K562 (cell line): ENCODE results near the gene HMCN2. TPM values are rescaled to one million over a fixed set of nuclear protein-coding genes. Genes with fewer than 3 reads are reported as not detected.

ENCODE experiments used
- ARID2 ChIP-seq: fragments of 450-650 bp; IDR thresholded peaks from 2 replicates; pipeline ENCODE4 v1.6.1; 2017; ENCODE audit warnings: antibody characterized with exemption, mild to moderate bottlenecking
- CBX3 ChIP-seq, 2 experiments: IDR thresholded peaks; 1 replicate in 1 of 2; 2 replicates in 1 of 2; pipeline ENCODE4 v1.6.1; 2012; ENCODE audit warnings: inconsistent platforms in 2 of 2, low read length in 2 of 2, borderline replicate concordance in 1 of 2, control low read depth in 1 of 2
- E2F3 ChIP-seq: fragments of 250-450 bp; sonication (Bioruptor Pico); IDR thresholded peaks from 2 replicates; pipeline ENCODE4 v1.4.0; 2020; ENCODE audit warnings: mild to moderate bottlenecking
- FOXJ3 ChIP-seq: sonication (generic); formaldehyde crosslinking; IDR thresholded peaks from 2 replicates; pipeline ENCODE4 v1.4.0; 2020; ENCODE audit warnings: mild to moderate bottlenecking, missing genetic modification reagents
- HMG20A ChIP-seq: fragments of 450-650 bp; formaldehyde crosslinking; conservative IDR thresholded peaks from 2 replicates; pipeline ENCODE4 v1.4.0; 2020; ENCODE audit warnings: mild to moderate bottlenecking, mixed read lengths
- ILF3 ChIP-seq: fragments of 450-650 bp; IDR thresholded peaks from 2 replicates; pipeline ENCODE4 v1.6.1; 2018; ENCODE audit warnings: antibody characterized with exemption, mild to moderate bottlenecking, moderate library complexity, borderline replicate concordance
- MECOM ChIP-seq: fragments of 250-450 bp; sonication (Bioruptor Pico); IDR thresholded peaks from 2 replicates; pipeline ENCODE4 v1.8.0; 2022; ENCODE audit warnings: inconsistent platforms
- NKRF ChIP-seq: fragments of 450-650 bp; IDR thresholded peaks from 2 replicates; pipeline ENCODE4 v1.6.1; 2016; ENCODE audit warnings: borderline replicate concordance
- RHOXF2B ChIP-seq: fragments of 250-450 bp; sonication (Bioruptor Pico); conservative IDR thresholded peaks from 2 replicates; pipeline ENCODE4 v1.5.1; 2021
- RNF219 ChIP-seq: fragments of 250-450 bp; sonication (Bioruptor Pico); IDR thresholded peaks from 2 replicates; pipeline ENCODE4 v1.5.0; 2022; ENCODE audit warnings: mild to moderate bottlenecking
- SLC30A9 ChIP-seq: fragments of 250-450 bp; sonication (Bioruptor Pico); IDR thresholded peaks from 2 replicates; pipeline ENCODE4 v1.8.0; 2022; ENCODE audit warnings: mild to moderate bottlenecking, moderate library complexity
- SMAD2 ChIP-seq: fragments of 150-350 bp; IDR thresholded peaks from 2 replicates; pipeline ENCODE4 v1.6.1; 2014; ENCODE audit warnings: low read depth, mild to moderate bottlenecking, low read length
- SMAD3 ChIP-seq: fragments of 450-650 bp; formaldehyde crosslinking; conservative IDR thresholded peaks from 2 replicates; pipeline ENCODE4 v1.4.0; 2020; ENCODE audit warnings: mild to moderate bottlenecking
- TEAD1 ChIP-seq, 2 experiments: fragments of 450-650 bp in 1 of 2; sonication (generic) in 1 of 2; formaldehyde crosslinking; IDR thresholded peaks; 2 replicates each; pipeline versions ENCODE4 v1.4.0 to v1.8.0; 2020 to 2022; ENCODE audit warnings: mild to moderate bottlenecking in 2 of 2, missing genetic modification reagents in 1 of 2
- VEZF1 ChIP-seq: fragments of 200-800 bp; sonication (Bioruptor generic); IDR thresholded peaks from 2 replicates; pipeline ENCODE4 v1.6.1; 2017; ENCODE audit warnings: missing genetic modification characterization, missing compliant biosample characterization
- ZNF347 ChIP-seq: fragments of 450-650 bp; formaldehyde crosslinking; IDR thresholded peaks from 2 replicates; pipeline ENCODE4 v1.4.0; 2020; ENCODE audit warnings: low read depth, mild to moderate bottlenecking, moderate library complexity
- ZNF436 ChIP-seq: fragments of 250-450, 450-650 bp; sonication (Bioruptor Pico); formaldehyde crosslinking; IDR thresholded peaks from 2 replicates; pipeline ENCODE4 v1.7.0; 2020; ENCODE audit warnings: mild to moderate bottlenecking
- polyA plus RNA-seq, 8 experiments: library from polyadenylated mRNA; depleted of rRNA in 4 of 8; stranded (reverse) in 5 of 8; unstranded in 3 of 8; fragments of >200 nt; fragmentation: Nextera tagmentation in 2 of 8; fragmentation: Illumina TruSeq in 1 of 8; extraction: Ambion mirVana in 2 of 8; extraction: Trizol in 1 of 8; gene quantifications; 2 replicates each; pipeline versions ENCODE4 v1.2.1 to v1.2.3, GENCODE V29; 2011 to 2014; ENCODE audit warnings: inconsistent platforms in 1 of 8, missing spikeins in 1 of 8
- total RNA-seq, 7 experiments: library from RNA; depleted of rRNA in 6 of 7; stranded (reverse); fragments of >200 nt in 6 of 7; fragmentation: Illumina TruSeq in 2 of 7; extraction: Trizol in 2 of 7; gene quantifications; 2 replicates each; pipeline versions ENCODE4 v1.2.1 to v1.2.3, GENCODE V29; 2011 to 2021; ENCODE audit warnings: low replicate concordance in 1 of 7

The HMCN2 gene
- total and polyA plus RNA-seq, 9 of the 15 experiments (the other 6 are each of a cell fraction or from before 2014, with no cell fraction given) = 0.01 TPM; not detected in 8

- TF ChIP-seq VEZF1 (CRISPR knock-in tag) (peak; percentile 51), FOXJ3 (CRISPR knock-in tag) (no peak), NKRF (no peak), RHOXF2B (CRISPR knock-in tag) (no peak), MECOM (CRISPR knock-in tag) (no peak), ILF3 (no peak), RNF219 (CRISPR knock-in tag) (no peak), ARID2 (peak; percentile 96), CBX3 (IDR thresholded peaks at IDR 0.05; ENCODE audit: borderline replicate concordance in 1 of 2, low read length in 2 of 2) (no peak), SMAD2 (no peak), ZNF436 (no peak), E2F3 (CRISPR knock-in tag) (peak; percentile 76; the same call in 1 of the 2 replicates), HMG20A (CRISPR knock-in tag) (no peak), TEAD1 (CRISPR knock-in tag; IDR thresholded peaks at IDR 0.05) (no peak), ZNF347 (CRISPR knock-in tag) (no peak), SMAD3 (CRISPR knock-in tag) (no peak), SLC30A9 (no peak)
Observed at GRCh38 chr9:130461218-130461630, 195.7 kb downstream of the HMCN2 start (continued).
